Measurements from ENCODE around the gene TAF6L.
"Not testable (repeated sequence)": the region's sequence is repeated elsewhere in the genome, so short reads cannot be mapped to it uniquely, and the experiment has no call there.

The TAF6L gene
- total RNA-seq, result 2.7 to 21.8 (median 10.5) reads per million in 17 experiments

- peak; percentile 97 to 99 (median 98) for DNase-seq
Observed at GRCh38 chr11:62771144-62772021, at the start of gene TAF6L. TAF6L (plus strand) TSS chr11:62771396; CDS start chr11:62775784, 4,388 bp downstream.

- no peak for DNase-seq
Observed at GRCh38 chr11:62721994-62722393, 49.2 kb upstream of the TAF6L start.

GRCh38 chr11:62724171-62724570 lies 47.0 kb upstream of the TAF6L start:
- DNase-seq, result no peak

- DNase-seq, result no peak
Observed at GRCh38 chr11:62725646-62726045, 45.5 kb upstream of the TAF6L start.

GRCh38 chr11:62726156-62726914 lies 44.9 kb upstream of the TAF6L start:
- peak in 2 of 4 experiments; percentile 5 to 27 for DNase-seq

GRCh38 chr11:62726915-62727164 lies 44.4 kb upstream of the TAF6L start:
- DNase-seq, result no peak

- peak; percentile 99 to 100 (median 100) for DNase-seq
Observed at GRCh38 chr11:62727165-62727871, 43.9 kb upstream of the TAF6L start, which contains the start of gene HNRNPUL2. HNRNPUL2 (minus strand) TSS chr11:62727457; CDS start chr11:62727156, 301 bp downstream.

GRCh38 chr11:62727872-62728170 lies 43.4 kb upstream of the TAF6L start:
- peak; percentile 95 to 99 (median 97) for DNase-seq

GRCh38 chr11:62728171-62728988 lies 42.8 kb upstream of the TAF6L start, which contains the start of gene TTC9C:
TTC9C (plus strand) TSS chr11:62728486; CDS start chr11:62728849, 363 bp downstream.
- peak; percentile 91 to 97 (median 94) for DNase-seq

- not testable (repeated sequence) for DNase-seq
Observed at GRCh38 chr11:62730076-62730475, 41.1 kb upstream of the TAF6L start.

- DNase-seq, result peak in 3 of 4 experiments; percentile 16 to 62 (median 42)
Observed at GRCh38 chr11:62732830-62733229, 38.4 kb upstream of the TAF6L start.

GRCh38 chr11:62737196-62737595 lies 34.0 kb upstream of the TAF6L start:
- no peak for DNase-seq

- no peak for DNase-seq
Observed at GRCh38 chr11:62747475-62748160, 23.6 kb upstream of the TAF6L start.

GRCh38 chr11:62749931-62750330 lies 21.3 kb upstream of the TAF6L start:
- DNase-seq, result not testable (repeated sequence)

GRCh38 chr11:62752177-62752785 lies 18.9 kb upstream of the TAF6L start:
- no peak for DNase-seq

GRCh38 chr11:62752994-62753735 lies 18.0 kb upstream of the TAF6L start:
- no peak for DNase-seq

- DNase-seq, result peak; percentile 97 to 99 (median 98)
Observed at GRCh38 chr11:62753736-62754603, 17.2 kb upstream of the TAF6L start, which contains the start of gene ZBTB3. ZBTB3 (minus strand) TSS chr11:62754160; CDS start chr11:62753664, 496 bp downstream.

GRCh38 chr11:62755086-62755615 lies 16.0 kb upstream of the TAF6L start:
- DNase-seq, result no peak

All from suppressor macrophage (primary cell).